DND-41 (cell line): ENCODE measurements around the gene UMPS.
"Not testable (repeated sequence)": the region's sequence is repeated elsewhere in the genome, so short reads cannot be mapped to it uniquely, and the experiment has no call there.

Experiments
- ATAC-seq: fragments of 200-7000 bp; cut with Tn5 transposase; 3 replicates; pipeline ENCODE4 v1.9.1; 2021; ENCODE audit warnings: low read depth; ENCODE audit not compliant: insufficient read depth
- DNase-seq: peaks from one replicate; pipeline ENCODE4 v3.0.0-alpha.2; 2020
- H2AFZ ChIP-seq: 2 replicates; pipeline ENCODE4 v1.6.0; 2012; ENCODE audit warnings: low read depth, low read length
- H3K27ac ChIP-seq: 2 replicates; pipeline ENCODE4 v1.5.1; 2012; ENCODE audit warnings: low read length, inconsistent platforms
- H3K27me3 ChIP-seq: fragments of 200-600 bp; sonication (generic); 2 replicates; pipeline ENCODE4 v1.6.0; 2012; ENCODE audit warnings: low read length, mild to moderate bottlenecking, inconsistent platforms; ENCODE audit not compliant: insufficient read depth, poor library complexity
- H3K36me3 ChIP-seq: 2 replicates; pipeline ENCODE4 v1.5.1; 2012; ENCODE audit warnings: low read length, inconsistent platforms; ENCODE audit not compliant: insufficient read depth
- H3K4me1 ChIP-seq: 2 replicates; pipeline ENCODE4 v1.5.1; 2012; ENCODE audit warnings: mild to moderate bottlenecking, low read length; ENCODE audit not compliant: insufficient read depth
- H3K4me2 ChIP-seq: 2 replicates; pipeline ENCODE4 v1.6.0; 2012; ENCODE audit warnings: mild to moderate bottlenecking, moderate library complexity, low read length, inconsistent platforms; ENCODE audit not compliant: insufficient read depth
- H3K4me3 ChIP-seq, 2 experiments: fragments of 200-600 bp in 1 of 2; shearing (Covaris generic) in 1 of 2; 2 replicates each; pipeline ENCODE4 v1.5.1; 2012 to 2016; ENCODE audit warnings: inconsistent platforms in 2 of 2, low read length in 2 of 2, mild to moderate bottlenecking in 2 of 2, low read depth in 1 of 2, moderate library complexity in 1 of 2
- H3K79me2 ChIP-seq: 2 replicates; pipeline ENCODE4 v1.6.0; 2012; ENCODE audit warnings: low read length, inconsistent platforms; ENCODE audit not compliant: insufficient read depth
- H3K9ac ChIP-seq: 2 replicates; pipeline ENCODE4 v1.6.0; 2012; ENCODE audit warnings: low read depth, mild to moderate bottlenecking, inconsistent platforms, low read length, moderate library complexity
- H3K9me3 ChIP-seq: 2 replicates; pipeline ENCODE4 v1.5.1; 2012; ENCODE audit warnings: low read length, moderate library complexity, mild to moderate bottlenecking, inconsistent platforms; ENCODE audit not compliant: insufficient read depth, severe bottlenecking
- H4K20me1 ChIP-seq: 2 replicates; pipeline ENCODE4 v1.6.0; 2012; ENCODE audit warnings: low read length; ENCODE audit not compliant: insufficient read depth
- CTCF ChIP-seq: IDR thresholded peaks from 2 replicates; pipeline ENCODE4 v1.5.1; 2012; ENCODE audit warnings: borderline replicate concordance, low read length, moderate library complexity, mild to moderate bottlenecking; ENCODE audit not compliant: poor library complexity, severe bottlenecking; ENCODE audit errors: extremely low read depth
- EZH2 ChIP-seq: IDR thresholded peaks from 3 replicates; pipeline ENCODE4 v1.6.1; 2012; ENCODE audit warnings: borderline replicate concordance, low read depth, mild to moderate bottlenecking, moderate library complexity, low read length, inconsistent platforms; ENCODE audit not compliant: severe bottlenecking

The UMPS gene

DNA sequence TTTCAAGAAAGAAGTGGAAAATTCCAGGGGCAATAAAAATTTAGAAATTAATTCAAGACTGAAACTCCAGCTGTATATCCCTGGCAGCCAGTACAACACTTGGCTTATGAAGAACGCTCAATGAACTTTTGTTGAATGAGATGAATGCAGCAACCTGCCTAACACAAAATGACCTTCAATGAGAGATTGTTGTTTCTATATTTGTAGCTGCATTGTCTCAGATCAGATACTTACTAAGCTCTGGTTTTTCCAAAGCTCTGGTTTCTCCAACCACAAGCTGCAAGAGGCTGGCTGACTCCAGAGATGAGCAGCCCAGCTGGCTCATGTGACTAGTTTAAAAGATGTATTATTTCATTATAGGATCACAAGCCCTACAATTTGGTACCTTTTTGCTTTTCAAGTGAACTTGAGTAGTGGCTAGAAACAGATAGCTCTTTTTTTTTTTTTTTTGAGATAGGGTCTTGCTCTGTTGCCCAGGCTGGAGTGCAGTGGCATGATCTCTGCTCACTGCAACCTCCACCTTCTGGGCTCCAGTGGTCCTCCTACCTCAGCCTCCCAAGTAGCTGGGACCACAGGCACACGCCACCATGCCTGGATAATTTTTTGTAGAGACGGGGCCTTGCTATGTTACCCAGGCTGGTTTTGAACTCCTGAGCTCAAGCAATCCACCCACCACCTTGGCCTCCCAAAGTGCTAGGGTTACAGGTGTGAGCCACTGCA lies 57.4 kb downstream of the UMPS start:
- peaks cover 3% of the 10 kb centered on the region for H3K27me3 ChIP-seq
- TF ChIP-seq EZH2: no peak
- no peak for TF ChIP-seq CTCF
- no peak overlapping the region for H3K4me3 ChIP-seq
- no peaks in the 10 kb centered on the region for H3K4me1 ChIP-seq
- no peaks in the 10 kb centered on the region for H3K79me2 ChIP-seq
- no peaks in the 10 kb centered on the region for H4K20me1 ChIP-seq
- H3K9me3 ChIP-seq: no peaks in the 10 kb centered on the region
- no peak overlapping the region for H2AFZ ChIP-seq
- H3K36me3 ChIP-seq: no peaks in the 10 kb centered on the region
- no peak overlapping the region for H3K9ac ChIP-seq
- H3K4me2 ChIP-seq: no peak overlapping the region
- no peak for DNase-seq
- 0 out of 3 replicates have a peak, but pooled peaks have one; percentile 26 for ATAC-seq
- H3K27ac ChIP-seq: no peak overlapping the region

DNA sequence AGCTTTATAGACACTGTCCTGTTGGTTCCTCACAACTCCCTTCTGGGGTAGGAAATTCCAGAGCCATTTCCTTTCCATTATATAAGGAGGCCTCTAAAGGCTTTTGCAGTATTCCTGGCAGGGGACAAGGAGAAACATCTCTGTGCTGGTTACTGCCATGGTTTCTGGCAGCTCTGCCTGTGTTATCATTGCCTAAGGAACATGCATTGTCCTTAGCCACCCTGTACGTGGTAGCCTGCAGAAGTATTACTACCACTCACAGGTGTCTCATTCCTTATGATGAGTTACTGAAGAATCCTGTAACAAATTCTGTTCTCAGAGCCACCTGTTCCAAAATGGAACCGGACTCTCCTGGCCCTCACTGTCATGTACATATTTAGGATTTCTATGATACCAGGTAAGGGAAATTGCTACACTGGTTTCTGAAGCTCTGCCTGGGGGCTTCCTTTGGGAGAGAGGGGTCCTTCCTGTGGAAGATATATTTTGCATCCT lies 58.0 kb downstream of the UMPS start:
- no peak for ATAC-seq
- H3K4me3 ChIP-seq: no peak overlapping the region
- H4K20me1 ChIP-seq: no peaks in the 10 kb centered on the region
- H3K27me3 ChIP-seq: peaks cover 3% of the 10 kb centered on the region
- no peaks in the 10 kb centered on the region for H3K4me1 ChIP-seq
- H3K36me3 ChIP-seq: no peaks in the 10 kb centered on the region
- no peak overlapping the region for H2AFZ ChIP-seq
- no peaks in the 10 kb centered on the region for H3K79me2 ChIP-seq
- TF ChIP-seq CTCF: no peak
- no peak for TF ChIP-seq EZH2
- no peak overlapping the region for H3K9ac ChIP-seq
- no peaks in the 10 kb centered on the region for H3K9me3 ChIP-seq
- H3K27ac ChIP-seq: no peak overlapping the region
- no peak for DNase-seq
- no peak overlapping the region for H3K4me2 ChIP-seq

DNA sequence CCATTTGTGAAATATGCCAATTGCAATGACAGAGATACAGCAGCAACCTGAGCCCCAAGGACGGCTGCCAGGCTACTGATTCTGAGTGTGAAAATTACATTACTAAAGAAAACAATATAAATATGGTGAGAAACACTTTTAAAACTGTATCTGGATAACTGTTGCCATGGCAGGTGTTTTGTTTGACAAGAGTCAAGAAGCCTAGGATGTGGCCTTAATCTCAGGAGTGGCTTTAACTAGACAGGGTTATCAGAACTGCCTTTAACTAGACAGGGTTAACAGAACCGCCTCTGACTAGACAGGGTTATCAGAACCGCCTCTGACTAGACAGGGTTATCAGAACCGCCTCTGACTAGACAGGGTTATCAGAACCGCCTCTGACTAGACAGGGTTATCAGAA lies 58.9 kb downstream of the UMPS start:
- not testable (repeated sequence) for H3K36me3 ChIP-seq, H3K4me3 ChIP-seq, H3K27ac ChIP-seq

GRCh38 chr3:124791142-124791541 lies 60.9 kb downstream of the UMPS start:
- H3K27me3 ChIP-seq: peaks cover 3% of the 10 kb centered on the region
- H3K4me2 ChIP-seq: no peak overlapping the region
- TF ChIP-seq EZH2 (no peak), CTCF (no peak)
- no peaks in the 10 kb centered on the region for H3K36me3 ChIP-seq
- H3K4me3 ChIP-seq: no peak overlapping the region
- DNase-seq (no peak), ATAC-seq (peak; percentile 10; the same call in 1 of the 3 replicates)
- no peaks in the 10 kb centered on the region for H3K4me1 ChIP-seq
- no peaks in the 10 kb centered on the region for H3K9me3 ChIP-seq
- H3K9ac ChIP-seq: no peak overlapping the region
- H3K27ac ChIP-seq: no peak overlapping the region
- no peaks in the 10 kb centered on the region for H3K79me2 ChIP-seq
- no peaks in the 10 kb centered on the region for H4K20me1 ChIP-seq
- no peak overlapping the region for H2AFZ ChIP-seq

More for the DNA sequence above, 58.9 kb downstream of the UMPS start:
- not testable (repeated sequence) for H3K27me3 ChIP-seq, H2AFZ ChIP-seq, H3K4me1 ChIP-seq, DNase-seq, H3K79me2 ChIP-seq, H4K20me1 ChIP-seq, ATAC-seq, H3K9ac ChIP-seq, H3K4me2 ChIP-seq, H3K9me3 ChIP-seq
